SK-N-SH (cell line): Measurements from ENCODE around the gene NBPF3.

Source experiments
- CTCF ChIP-seq: fragments of 200-600 bp; sonication (generic); IDR thresholded peaks from 2 replicates; pipeline ENCODE4 v1.6.1; 2017; ENCODE audit warnings: antibody characterized with exemption, mild to moderate bottlenecking, moderate library complexity
- EP300 ChIP-seq, 2 experiments: IDR thresholded peaks; 2 replicates each; pipeline versions ENCODE4 v1.4.0 to v1.6.1; 2012; ENCODE audit warnings: borderline replicate concordance in 1 of 2, low read depth in 1 of 2, low read length in 1 of 2
- EZH2phosphoT487 ChIP-seq: fragments of 200-600 bp; sonication (generic); IDR thresholded peaks from 2 replicates; pipeline ENCODE4 v1.6.1; 2017; ENCODE audit warnings: low read depth, mixed run types, mild to moderate bottlenecking, antibody characterized with exemption, moderate library complexity, borderline replicate concordance
- FOSL2 ChIP-seq: IDR thresholded peaks from 2 replicates; pipeline ENCODE4 v1.4.0; 2012; ENCODE audit warnings: low read depth, mild to moderate bottlenecking, moderate library complexity, borderline replicate concordance
- FOXM1 ChIP-seq: IDR thresholded peaks from 2 replicates; pipeline ENCODE4 v1.4.0; 2012; ENCODE audit warnings: low read depth, mild to moderate bottlenecking
- IRF3 ChIP-seq: fragments of 150-350 bp; IDR thresholded peaks from 2 replicates; pipeline ENCODE4 v1.6.1; 2016; ENCODE audit warnings: mild to moderate bottlenecking, low read depth, low read length
- POLR2AphosphoS5 ChIP-seq: IDR thresholded peaks from 2 replicates; pipeline ENCODE4 v1.6.1; 2012; ENCODE audit warnings: low read depth, low read length
- RAD21 ChIP-seq: IDR thresholded peaks from 2 replicates; pipeline ENCODE4 v1.6.1; 2012; ENCODE audit warnings: mild to moderate bottlenecking, low read length
- RFX5 ChIP-seq: IDR thresholded peaks from 2 replicates; pipeline ENCODE4 v1.6.1; 2012; ENCODE audit warnings: mild to moderate bottlenecking, improper control_type of control experiment, low read length
- TAF1 ChIP-seq: IDR thresholded peaks from 2 replicates; pipeline ENCODE4 v1.6.1; 2012; ENCODE audit warnings: low read depth, mild to moderate bottlenecking, low read length, moderate library complexity, borderline replicate concordance
- TEAD4 ChIP-seq: IDR thresholded peaks from 2 replicates; pipeline ENCODE4 v1.4.0; 2012; ENCODE audit warnings: mild to moderate bottlenecking, borderline replicate concordance; ENCODE audit not compliant: insufficient read depth
- USF2 ChIP-seq: fragments of 150-350 bp; IDR thresholded peaks from 2 replicates; pipeline ENCODE4 v1.6.1; 2017; ENCODE audit warnings: antibody characterized with exemption, low read length, low read depth, borderline replicate concordance
- YY1 ChIP-seq: IDR thresholded peaks from 2 replicates; pipeline ENCODE4 v1.4.0; 2012; ENCODE audit warnings: low read depth, mild to moderate bottlenecking
- ZBTB33 ChIP-seq: IDR thresholded peaks from 2 replicates; pipeline ENCODE4 v1.4.0; 2012; ENCODE audit warnings: low read depth, borderline replicate concordance

- TF ChIP-seq FOSL2 (no peak), CTCF (no peak), TEAD4 (no peak), EP300 (IDR thresholded peaks at IDR 0.05; ENCODE audit: borderline replicate concordance in 1 of 2, low read depth in 1 of 2, low read length in 1 of 2) (no peak), POLR2AphosphoS5 (no peak), RAD21 (no peak), TAF1 (no peak), ZBTB33 (no peak), IRF3 (no peak), FOXM1 (no peak), EZH2phosphoT487 (no peak), RFX5 (no peak), YY1 (no peak), USF2 (no peak)
Observed at GRCh38 chr1:21392587-21393263, 47.2 kb upstream of the NBPF3 start.
